Measurements from ENCODE around the gene KPNA6. TPM values are rescaled to one million over a fixed set of nuclear protein-coding genes. Genes with fewer than 3 reads are reported as not detected.

KPNA6 gene
- total and polyA plus RNA-seq, 2 of the 13 experiments (the other 11 are each of a cell fraction or from before 2014, with no cell fraction given): 22.0 to 47.5 TPM

DNA sequence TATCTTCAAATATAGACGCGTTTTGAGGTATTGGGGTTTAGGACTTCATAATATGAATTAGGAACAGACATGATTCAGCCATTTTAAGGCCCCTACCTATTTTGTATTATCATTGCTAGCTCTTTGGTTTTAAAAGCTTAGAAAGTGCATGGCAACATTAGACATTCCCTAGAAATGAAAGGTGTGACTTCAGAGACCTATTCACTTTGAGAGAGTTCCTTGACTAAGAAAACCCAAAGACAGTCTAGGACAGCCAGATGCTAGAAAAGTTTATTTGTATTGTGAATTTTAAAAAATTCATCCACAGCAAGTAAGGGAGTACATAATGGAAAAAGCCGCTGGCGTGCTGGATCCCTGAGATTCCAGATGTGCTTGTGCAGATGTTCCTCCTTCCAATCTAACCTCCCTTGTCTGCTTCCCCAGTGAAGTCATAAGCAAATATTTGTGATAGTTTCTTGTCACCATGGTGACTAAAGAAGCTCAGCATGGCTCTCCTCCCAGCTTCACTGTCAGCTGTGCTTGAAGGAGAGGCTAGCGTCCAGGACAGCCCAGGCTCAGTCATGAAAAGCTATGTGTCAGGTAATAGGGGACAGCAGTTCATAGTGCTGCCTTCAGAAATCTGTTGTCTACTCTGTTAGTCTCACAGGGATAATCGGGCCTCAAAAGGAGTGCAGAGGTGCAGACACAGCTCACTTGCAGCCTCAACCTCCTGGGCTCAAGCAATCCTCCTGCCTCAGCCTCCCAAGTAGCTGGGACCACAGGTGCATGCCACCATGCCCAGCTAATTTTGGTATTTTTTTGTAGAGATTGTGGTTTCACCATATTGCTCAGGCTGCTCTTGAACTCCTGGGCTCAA, 34.8 kb downstream of the KPNA6 start (continued):
- TF ChIP-seq, protein P1, sequence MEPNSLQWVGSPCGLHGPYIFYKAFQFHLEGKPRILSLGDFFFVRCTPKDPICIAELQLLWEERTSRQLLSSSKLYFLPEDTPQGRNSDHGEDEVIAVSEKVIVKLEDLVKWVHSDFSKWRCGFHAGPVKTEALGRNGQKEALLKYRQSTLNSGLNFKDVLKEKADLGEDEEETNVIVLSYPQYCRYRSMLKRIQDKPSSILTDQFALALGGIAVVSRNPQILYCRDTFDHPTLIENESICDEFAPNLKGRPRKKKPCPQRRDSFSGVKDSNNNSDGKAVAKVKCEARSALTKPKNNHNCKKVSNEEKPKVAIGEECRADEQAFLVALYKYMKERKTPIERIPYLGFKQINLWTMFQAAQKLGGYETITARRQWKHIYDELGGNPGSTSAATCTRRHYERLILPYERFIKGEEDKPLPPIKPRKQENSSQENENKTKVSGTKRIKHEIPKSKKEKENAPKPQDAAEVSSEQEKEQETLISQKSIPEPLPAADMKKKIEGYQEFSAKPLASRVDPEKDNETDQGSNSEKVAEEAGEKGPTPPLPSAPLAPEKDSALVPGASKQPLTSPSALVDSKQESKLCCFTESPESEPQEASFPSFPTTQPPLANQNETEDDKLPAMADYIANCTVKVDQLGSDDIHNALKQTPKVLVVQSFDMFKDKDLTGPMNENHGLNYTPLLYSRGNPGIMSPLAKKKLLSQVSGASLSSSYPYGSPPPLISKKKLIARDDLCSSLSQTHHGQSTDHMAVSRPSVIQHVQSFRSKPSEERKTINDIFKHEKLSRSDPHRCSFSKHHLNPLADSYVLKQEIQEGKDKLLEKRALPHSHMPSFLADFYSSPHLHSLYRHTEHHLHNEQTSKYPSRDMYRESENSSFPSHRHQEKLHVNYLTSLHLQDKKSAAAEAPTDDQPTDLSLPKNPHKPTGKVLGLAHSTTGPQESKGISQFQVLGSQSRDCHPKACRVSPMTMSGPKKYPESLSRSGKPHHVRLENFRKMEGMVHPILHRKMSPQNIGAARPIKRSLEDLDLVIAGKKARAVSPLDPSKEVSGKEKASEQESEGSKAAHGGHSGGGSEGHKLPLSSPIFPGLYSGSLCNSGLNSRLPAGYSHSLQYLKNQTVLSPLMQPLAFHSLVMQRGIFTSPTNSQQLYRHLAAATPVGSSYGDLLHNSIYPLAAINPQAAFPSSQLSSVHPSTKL (CRISPR knock-in tag; IDR thresholded peaks at IDR 0.05): peak; percentile 25; the same call in 1 of the 2 replicates
- TF ChIP-seq ZBTB1 (CRISPR knock-in tag; IDR thresholded peaks at IDR 0.05; ENCODE audit: borderline replicate concordance) (no peak), POLR2G (IDR thresholded peaks at IDR 0.05; ENCODE audit: low read depth, low read length) (no peak), KAT7 (CRISPR knock-in tag; IDR thresholded peaks at IDR 0.05; ENCODE audit: borderline replicate concordance) (no peak), PCBP2 (optimal IDR thresholded peaks at IDR 0.05; ENCODE audit: low read depth, low read length, poor library complexity, severe bottlenecking) (no peak), KLF11 (CRISPR knock-in tag; IDR thresholded peaks at IDR 0.05) (no peak), SYNCRIP (IDR thresholded peaks at IDR 0.05; ENCODE audit: insufficient read depth, low read depth, low read length) (no peak), KDM2A (CRISPR knock-in tag; IDR thresholded peaks at IDR 0.05; ENCODE audit: borderline replicate concordance, low read depth) (no peak), MED1 (CRISPR knock-in tag; IDR thresholded peaks at IDR 0.05) (no peak), ZNF788 (CRISPR knock-in tag; IDR thresholded peaks at IDR 0.05; ENCODE audit: borderline replicate concordance) (no peak), ZNF790 (CRISPR knock-in tag; IDR thresholded peaks at IDR 0.05; ENCODE audit: borderline replicate concordance) (no peak), ZNF746 (CRISPR knock-in tag; IDR thresholded peaks at IDR 0.05) (no peak), ZNF577 (CRISPR knock-in tag; IDR thresholded peaks at IDR 0.05; ENCODE audit: borderline replicate concordance, low read depth) (no peak), ZNF260 (CRISPR knock-in tag; IDR thresholded peaks at IDR 0.05; ENCODE audit: borderline replicate concordance, low read depth) (no peak), ASH2L (IDR thresholded peaks at IDR 0.05; ENCODE audit: insufficient read length, low read depth, low read length) (peak; percentile 26), ZNF720 (CRISPR knock-in tag; IDR thresholded peaks at IDR 0.05) (no peak), RFX1 (IDR thresholded peaks at IDR 0.05) (peak; percentile 69)
- TF ChIP-seq, protein P2, sequence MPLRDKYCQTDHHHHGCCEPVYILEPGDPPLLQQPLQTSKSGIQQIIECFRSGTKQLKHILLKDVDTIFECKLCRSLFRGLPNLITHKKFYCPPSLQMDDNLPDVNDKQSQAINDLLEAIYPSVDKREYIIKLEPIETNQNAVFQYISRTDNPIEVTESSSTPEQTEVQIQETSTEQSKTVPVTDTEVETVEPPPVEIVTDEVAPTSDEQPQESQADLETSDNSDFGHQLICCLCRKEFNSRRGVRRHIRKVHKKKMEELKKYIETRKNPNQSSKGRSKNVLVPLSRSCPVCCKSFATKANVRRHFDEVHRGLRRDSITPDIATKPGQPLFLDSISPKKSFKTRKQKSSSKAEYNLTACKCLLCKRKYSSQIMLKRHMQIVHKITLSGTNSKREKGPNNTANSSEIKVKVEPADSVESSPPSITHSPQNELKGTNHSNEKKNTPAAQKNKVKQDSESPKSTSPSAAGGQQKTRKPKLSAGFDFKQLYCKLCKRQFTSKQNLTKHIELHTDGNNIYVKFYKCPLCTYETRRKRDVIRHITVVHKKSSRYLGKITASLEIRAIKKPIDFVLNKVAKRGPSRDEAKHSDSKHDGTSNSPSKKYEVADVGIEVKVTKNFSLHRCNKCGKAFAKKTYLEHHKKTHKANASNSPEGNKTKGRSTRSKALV (CRISPR knock-in tag; IDR thresholded peaks at IDR 0.05): no peak
- TF ChIP-seq, protein P3, sequence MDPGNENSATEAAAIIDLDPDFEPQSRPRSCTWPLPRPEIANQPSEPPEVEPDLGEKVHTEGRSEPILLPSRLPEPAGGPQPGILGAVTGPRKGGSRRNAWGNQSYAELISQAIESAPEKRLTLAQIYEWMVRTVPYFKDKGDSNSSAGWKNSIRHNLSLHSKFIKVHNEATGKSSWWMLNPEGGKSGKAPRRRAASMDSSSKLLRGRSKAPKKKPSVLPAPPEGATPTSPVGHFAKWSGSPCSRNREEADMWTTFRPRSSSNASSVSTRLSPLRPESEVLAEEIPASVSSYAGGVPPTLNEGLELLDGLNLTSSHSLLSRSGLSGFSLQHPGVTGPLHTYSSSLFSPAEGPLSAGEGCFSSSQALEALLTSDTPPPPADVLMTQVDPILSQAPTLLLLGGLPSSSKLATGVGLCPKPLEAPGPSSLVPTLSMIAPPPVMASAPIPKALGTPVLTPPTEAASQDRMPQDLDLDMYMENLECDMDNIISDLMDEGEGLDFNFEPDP (CRISPR knock-in tag; conservative IDR thresholded peaks at IDR 0.05): no peak
- TF ChIP-seq, protein P4, sequence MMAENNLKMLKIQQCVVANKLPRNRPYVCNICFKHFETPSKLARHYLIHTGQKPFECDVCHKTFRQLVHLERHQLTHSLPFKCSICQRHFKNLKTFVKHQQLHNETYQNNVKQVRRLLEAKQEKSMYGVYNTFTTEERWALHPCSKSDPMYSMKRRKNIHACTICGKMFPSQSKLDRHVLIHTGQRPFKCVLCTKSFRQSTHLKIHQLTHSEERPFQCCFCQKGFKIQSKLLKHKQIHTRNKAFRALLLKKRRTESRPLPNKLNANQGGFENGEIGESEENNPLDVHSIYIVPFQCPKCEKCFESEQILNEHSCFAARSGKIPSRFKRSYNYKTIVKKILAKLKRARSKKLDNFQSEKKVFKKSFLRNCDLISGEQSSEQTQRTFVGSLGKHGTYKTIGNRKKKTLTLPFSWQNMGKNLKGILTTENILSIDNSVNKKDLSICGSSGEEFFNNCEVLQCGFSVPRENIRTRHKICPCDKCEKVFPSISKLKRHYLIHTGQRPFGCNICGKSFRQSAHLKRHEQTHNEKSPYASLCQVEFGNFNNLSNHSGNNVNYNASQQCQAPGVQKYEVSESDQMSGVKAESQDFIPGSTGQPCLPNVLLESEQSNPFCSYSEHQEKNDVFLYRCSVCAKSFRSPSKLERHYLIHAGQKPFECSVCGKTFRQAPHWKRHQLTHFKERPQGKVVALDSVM (CRISPR knock-in tag; IDR thresholded peaks at IDR 0.05): peak; percentile 81; the same call in 1 of the 2 replicates
